ENCODE measurements around the gene PCED1B. TPM values are rescaled to one million over a fixed set of nuclear protein-coding genes. Genes with fewer than 3 reads are reported as not detected.
A peak's percentile ranks its signal among the peaks of the same experiment; 100 is the strongest.

PCED1B gene
- total and polyA plus RNA-seq, 2 donors from 2014 or later, result 2.8 to 9.2 TPM

GRCh38 chr12:47222520-47223030 lies 143.2 kb downstream of the PCED1B start:
- no peaks in the 10 kb centered on the region for H3K27me3 ChIP-seq (ENCODE audit: control insufficient read depth, insufficient read depth, low read length)
- TF ChIP-seq CTCF (IDR thresholded peaks at IDR 0.05; ENCODE audit: borderline replicate concordance, extremely low read depth, insufficient read depth), result no peak
- FAIRE-seq (no peak), DNase-seq (no peak)
- no peaks in the 10 kb centered on the region for H3K9me3 ChIP-seq (ENCODE audit: control insufficient read depth in 2 of 3, insufficient read depth in 1 of 3, low read length in 3 of 3)
- H3K4me3 ChIP-seq (ENCODE audit: low read length in 3 of 3), result no peak overlapping the region
- no peak overlapping the region for H3K27ac ChIP-seq (ENCODE audit: low read depth in 2 of 2, low read length in 2 of 2)
- H3K36me3 ChIP-seq (ENCODE audit: control insufficient read depth in 2 of 3, insufficient read depth in 3 of 3, low read length in 3 of 3), result no peaks in the 10 kb centered on the region
- intact Hi-C loops (cut with DNase I), result no loop called here
- H3K4me1 ChIP-seq (ENCODE audit: control insufficient read depth in 2 of 3, insufficient read depth in 2 of 3, low read depth in 1 of 3, low read length in 3 of 3), result peaks cover 0 to 5% (median 2%) of the 10 kb centered on the region in 3 donors
- H3K9ac ChIP-seq (ENCODE audit: low read length in 3 of 3), result no peak overlapping the region

DNA sequence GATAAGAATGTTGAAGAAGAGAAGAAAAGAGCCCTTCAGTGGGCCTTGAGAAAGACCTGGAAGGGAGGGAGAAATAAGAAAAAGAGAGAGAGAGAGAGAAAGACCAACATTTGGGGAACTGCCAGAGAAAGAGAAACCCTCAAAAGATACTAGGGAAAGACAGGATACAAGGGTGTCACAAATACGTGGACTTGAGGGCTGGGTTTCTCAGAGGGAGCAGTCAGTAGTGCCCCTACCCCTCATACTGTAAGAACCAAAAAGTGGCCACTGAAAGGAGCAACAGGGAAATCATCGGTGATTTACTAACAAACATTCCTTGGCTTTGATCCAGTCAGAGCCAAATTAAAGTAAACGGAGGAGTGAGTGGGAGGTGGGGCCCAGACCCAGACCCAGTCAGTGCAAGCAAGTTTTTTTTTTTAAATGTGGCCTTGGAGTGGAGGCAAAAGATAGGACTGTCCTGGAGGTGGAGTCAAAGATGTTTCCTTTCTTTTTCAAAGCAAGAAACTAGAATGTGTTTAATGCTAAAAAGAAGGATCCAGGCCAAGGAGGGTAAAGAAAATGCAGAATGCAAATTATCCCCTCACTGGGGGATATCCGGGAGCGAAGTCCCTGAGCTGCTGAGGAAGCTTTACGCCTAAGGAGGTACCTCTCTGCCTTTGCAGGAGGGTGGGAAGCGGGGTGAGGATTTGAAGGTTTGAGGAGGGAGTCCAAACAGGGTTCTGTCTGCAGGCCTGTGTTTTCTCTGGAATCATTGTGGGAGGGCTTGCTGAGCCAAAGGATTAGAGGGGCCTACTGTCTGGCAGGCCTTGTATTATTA lies 143.8 kb downstream of the PCED1B start:
- no peak for TF ChIP-seq CTCF (IDR thresholded peaks at IDR 0.05; ENCODE audit: borderline replicate concordance, extremely low read depth, insufficient read depth)
- FAIRE-seq, result no peak
- H3K4me3 ChIP-seq (ENCODE audit: low read length in 3 of 3), result peak overlapping the region in 1 of 3 donors; percentile 27
- H3K4me1 ChIP-seq (ENCODE audit: control insufficient read depth in 2 of 3, insufficient read depth in 2 of 3, low read depth in 1 of 3, low read length in 3 of 3), result peaks cover 0 to 5% (median 2%) of the 10 kb centered on the region in 3 donors
- no peak overlapping the region for H3K9ac ChIP-seq (ENCODE audit: low read length in 3 of 3)
- no peaks in the 10 kb centered on the region for H3K9me3 ChIP-seq (ENCODE audit: control insufficient read depth in 2 of 3, insufficient read depth in 1 of 3, low read length in 3 of 3)
- H3K36me3 ChIP-seq (ENCODE audit: control insufficient read depth in 2 of 3, insufficient read depth in 3 of 3, low read length in 3 of 3), result no peaks in the 10 kb centered on the region
- H3K27ac ChIP-seq (ENCODE audit: low read depth in 2 of 2, low read length in 2 of 2), result no peak overlapping the region
- intact Hi-C loops (cut with DNase I), result no loop called here
- peak in 2 of 5 donors; percentile 47 to 66 for DNase-seq
- H3K27me3 ChIP-seq (ENCODE audit: control insufficient read depth, insufficient read depth, low read length), result no peaks in the 10 kb centered on the region

DNA sequence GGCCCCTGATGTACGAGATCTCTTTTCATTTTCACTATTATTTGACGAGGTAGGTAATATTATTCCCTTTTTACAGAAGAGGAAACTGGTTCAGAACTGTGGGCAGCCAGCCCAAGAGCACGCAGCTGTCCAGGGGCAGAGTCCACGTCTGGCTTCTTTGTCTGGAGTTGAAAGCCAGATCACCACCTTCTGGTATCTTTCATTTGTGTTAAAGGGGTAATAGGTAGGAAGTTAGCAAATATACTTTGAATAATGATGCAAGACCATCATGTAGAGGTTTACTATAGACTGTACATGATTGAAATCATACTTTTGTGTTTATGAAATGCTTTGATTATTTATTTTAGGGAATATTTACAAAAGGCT lies 144.4 kb downstream of the PCED1B start:
- H3K36me3 ChIP-seq (ENCODE audit: control insufficient read depth in 2 of 3, insufficient read depth in 3 of 3, low read length in 3 of 3), result no peaks in the 10 kb centered on the region
- H3K9ac ChIP-seq (ENCODE audit: low read length in 3 of 3), result no peak overlapping the region
- FAIRE-seq (no peak), DNase-seq (peak in 1 of 5 donors; percentile 28)
- intact Hi-C loops (cut with DNase I), result no loop called here
- TF ChIP-seq CTCF (IDR thresholded peaks at IDR 0.05; ENCODE audit: borderline replicate concordance, extremely low read depth, insufficient read depth), result no peak
- peaks cover 0 to 5% (median 2%) of the 10 kb centered on the region in 3 donors for H3K4me1 ChIP-seq (ENCODE audit: control insufficient read depth in 2 of 3, insufficient read depth in 2 of 3, low read depth in 1 of 3, low read length in 3 of 3)
- no peaks in the 10 kb centered on the region for H3K9me3 ChIP-seq (ENCODE audit: control insufficient read depth in 2 of 3, insufficient read depth in 1 of 3, low read length in 3 of 3)
- no peaks in the 10 kb centered on the region for H3K27me3 ChIP-seq (ENCODE audit: control insufficient read depth, insufficient read depth, low read length)
- H3K4me3 ChIP-seq (ENCODE audit: low read length in 3 of 3), result peak overlapping the region in 1 of 3 donors; percentile 27
- no peak overlapping the region for H3K27ac ChIP-seq (ENCODE audit: low read depth in 2 of 2, low read length in 2 of 2)
